ENCODE data around the gene CHRDL2. TPM values are rescaled to one million over a fixed set of nuclear protein-coding genes. Genes with fewer than 3 reads are reported as not detected.

The CHRDL2 gene
- total and polyA plus RNA-seq, 2 of the 4 experiments (the other 2 are of a cell fraction), result 0.80 TPM; not detected in 1

- TF ChIP-seq CTCF (conservative IDR thresholded peaks at IDR 0.05; ENCODE audit: low read depth, low read length), result no peak
These were observed 83.4 kb downstream of the CHRDL2 start (continued) for GRCh38 chr11:74647831-74648230.

GRCh38 chr11:74647404-74647803 is 83.8 kb downstream of the CHRDL2 start:
- 0 out of 2 replicates have a peak overlapping the region, but pooled peaks have one; percentile 12 for H3K14ac ChIP-seq (replicated peaks; ENCODE audit: low read depth, low read length)
- dilution Hi-C loops (cut with HindIII; ENCODE audit: low sequenced_read_pairs, unreplicated experiment), result no loop called here
- ATAC-seq (ENCODE audit: low read depth), result no peak
- ChIA-PET POLR2A (ENCODE audit: unreplicated experiment) (no interaction called here), CTCF (no interaction called here)
- H3K18ac ChIP-seq (ENCODE audit: low read depth, low read length), result peak overlapping the region; percentile 42; the same call in 1 of the 2 replicates
- H4K8ac ChIP-seq (ENCODE audit: low read depth in 2 of 2, low read length in 2 of 2), result peak overlapping the region in 1 of 2 experiments; percentile 32; a peak in 3 of 4 replicates
- H2AK5ac ChIP-seq (ENCODE audit: low read depth, low read length), result no peak overlapping the region
- TF ChIP-seq SMC3 (IDR thresholded peaks at IDR 0.05; ENCODE audit: low read depth, low read length), result no peak
- peak; percentile 69 for TF ChIP-seq USF2 (IDR thresholded peaks at IDR 0.05; ENCODE audit: low read depth, low read length)
- H3K4ac ChIP-seq (ENCODE audit: low read depth, low read length), result peak overlapping the region; percentile 51
- in situ Hi-C loops (cut with MboI; ENCODE audit: low sequenced_read_pairs), result no loop called here
- no peak overlapping the region for H2AFZ ChIP-seq (replicated peaks; ENCODE audit: low read length, poor library complexity)
- no peak overlapping the region for H3K4me2 ChIP-seq (ENCODE audit: low read depth, low read length)
- peak overlapping the region; percentile 30; the same call in 1 of the 2 replicates for H2BK20ac ChIP-seq (ENCODE audit: low read depth, low read length)
- H4K20me1 ChIP-seq (ENCODE audit: insufficient read depth, low read length), result peaks cover 4% of the 10 kb centered on the region; the same call in 1 of the 2 replicates
- H3K9me3 ChIP-seq (ENCODE audit: control insufficient read depth, insufficient read depth, low read length), result no peaks in the 10 kb centered on the region
- H3K56ac ChIP-seq (ENCODE audit: extremely low read depth, insufficient read depth, low read length), result no peak overlapping the region
- H3K4me3 ChIP-seq (ENCODE audit: insufficient read depth, low read depth, low read length), result no peak overlapping the region
- H3K79me1 ChIP-seq (ENCODE audit: low read depth in 1 of 2, low read length in 2 of 2), result peaks cover 3 to 27% of the 10 kb centered on the region in 2 experiments; a peak in 2 of 4 replicates
- peak overlapping the region; percentile 80 for H2BK5ac ChIP-seq (ENCODE audit: low read depth, low read length, poor library complexity, severe bottlenecking)
- peaks cover 22% of the 10 kb centered on the region for H3K9me1 ChIP-seq (ENCODE audit: insufficient read depth, low read length)
- H2AK9ac ChIP-seq (replicated peaks; ENCODE audit: low read depth, low read length, poor library complexity), result no peak overlapping the region
- H3K27ac ChIP-seq (ENCODE audit: insufficient read depth, low read length), result no peak overlapping the region
- H3K27me3 ChIP-seq (ENCODE audit: control insufficient read depth, insufficient read depth, low read length), result no peaks in the 10 kb centered on the region
- no peak overlapping the region for H2BK15ac ChIP-seq (ENCODE audit: low read depth, low read length)
- H4K91ac ChIP-seq (ENCODE audit: insufficient read depth, low read depth, low read length), result no peak overlapping the region; the same call in 1 of the 2 replicates
- no peak overlapping the region for H3K9ac ChIP-seq (ENCODE audit: low read depth, low read length)
- BruUV-seq (replicated peaks), result no TSS peak
- intact Hi-C loops (cut with micrococcal nuclease), result no loop called here
- peak overlapping the region; percentile 37; the same call in 1 of the 2 replicates for H4K5ac ChIP-seq (ENCODE audit: low read depth, low read length)
- peaks cover 33% of the 10 kb centered on the region for H3K4me1 ChIP-seq (ENCODE audit: control insufficient read depth, insufficient read depth, low read length)
- H3K36me3 ChIP-seq (ENCODE audit: control insufficient read depth, insufficient read depth, low read length), result no peaks in the 10 kb centered on the region; the same call in 1 of the 2 replicates
- peak overlapping the region; percentile 2; the same call in 1 of the 2 replicates for H2BK120ac ChIP-seq (ENCODE audit: low read depth, low read length)
- H3K23ac ChIP-seq (ENCODE audit: low read depth, low read length), result no peak overlapping the region
- peak; percentile 68 for DNase-seq
